HepG2 (cell line): ENCODE measurements around the gene AGXT. TPM values are rescaled to one million over a fixed set of nuclear protein-coding genes. Genes with fewer than 3 reads are reported as not detected.
A peak's percentile ranks its signal among the peaks of the same experiment; 100 is the strongest.

ENCODE experiments used
- BCL6 ChIP-seq: IDR thresholded peaks from 2 replicates; pipeline ENCODE4 v1.6.1; 2016; ENCODE audit warnings: missing genetic modification reagents, missing compliant biosample characterization
- CEBPG ChIP-seq: IDR thresholded peaks from 2 replicates; pipeline ENCODE4 v1.6.1; 2016
- ETV5 ChIP-seq: IDR thresholded peaks from 2 replicates; pipeline ENCODE4 v1.6.1; 2018; ENCODE audit warnings: missing biosample characterization, missing genetic modification reagents, inconsistent platforms, borderline replicate concordance
- HDAC2 ChIP-seq: sonication (generic); formaldehyde crosslinking; IDR thresholded peaks from 2 replicates; pipeline ENCODE4 v1.4.0; 2020; ENCODE audit warnings: missing genetic modification reagents
- LCORL ChIP-seq, 2 experiments: fragments of 450-650 bp in 1 of 2; sonication (generic) in 1 of 2; formaldehyde crosslinking in 1 of 2; IDR thresholded peaks; 2 replicates each; pipeline versions ENCODE4 v1.5.0 to v1.6.1; 2017 to 2020; ENCODE audit warnings: antibody characterized with exemption in 1 of 2, missing genetic modification reagents in 1 of 2
- MAFK ChIP-seq, 2 experiments: IDR thresholded peaks in 1 of 2; conservative IDR thresholded peaks in 1 of 2; 2 replicates each; pipeline ENCODE4 v1.6.1; 2011; ENCODE audit warnings: improper control_type of control experiment in 2 of 2, low read length in 2 of 2
- NFATC3 ChIP-seq: sonication (generic); formaldehyde crosslinking; IDR thresholded peaks from 2 replicates; pipeline ENCODE4 v1.5.1; 2020; ENCODE audit warnings: mild to moderate bottlenecking, missing genetic modification reagents
- RARA ChIP-seq: IDR thresholded peaks from 2 replicates; pipeline ENCODE4 v1.6.1; 2016; ENCODE audit warnings: missing genetic modification reagents, missing compliant biosample characterization
- RBAK ChIP-seq: sonication (generic); formaldehyde crosslinking; IDR thresholded peaks from 2 replicates; pipeline ENCODE4 v1.5.1; 2020; ENCODE audit warnings: mild to moderate bottlenecking, missing genetic modification reagents
- RXRB ChIP-seq: IDR thresholded peaks from 2 replicates; pipeline ENCODE4 v1.6.1; 2016; ENCODE audit warnings: borderline replicate concordance, missing genetic modification reagents, missing compliant biosample characterization
- SNAI1 ChIP-seq: sonication (generic); formaldehyde crosslinking; IDR thresholded peaks from 2 replicates; pipeline ENCODE4 v1.5.0; 2020; ENCODE audit warnings: mild to moderate bottlenecking, missing genetic modification reagents, borderline replicate concordance
- ZNF143 ChIP-seq: sonication (generic); formaldehyde crosslinking; IDR thresholded peaks from 2 replicates; pipeline ENCODE4 v1.4.0; 2020; ENCODE audit warnings: missing genetic modification reagents
- ZNF292 ChIP-seq: sonication (generic); formaldehyde crosslinking; IDR thresholded peaks from 2 replicates; pipeline ENCODE4 v1.8.1; 2022; ENCODE audit warnings: mild to moderate bottlenecking, low read depth, missing genetic modification reagents, borderline replicate concordance
- ZNF350 ChIP-seq: sonication (generic); formaldehyde crosslinking; IDR thresholded peaks from 2 replicates; pipeline ENCODE4 v1.4.0; 2020; ENCODE audit warnings: mild to moderate bottlenecking, low read depth, missing genetic modification reagents, borderline replicate concordance
- ZNF709 ChIP-seq: sonication (generic); formaldehyde crosslinking; IDR thresholded peaks from 2 replicates; pipeline ENCODE4 v1.5.0; 2020; ENCODE audit warnings: mild to moderate bottlenecking, missing genetic modification reagents
- ZNF780A ChIP-seq: sonication (generic); formaldehyde crosslinking; IDR thresholded peaks from 2 replicates; pipeline ENCODE4 v1.8.0; 2022; ENCODE audit warnings: mild to moderate bottlenecking, missing genetic modification reagents, moderate library complexity
- polyA plus RNA-seq, 8 experiments: library from polyadenylated mRNA; depleted of rRNA in 3 of 8; stranded (reverse) in 7 of 8; unstranded in 1 of 8; fragments of >200 nt; fragmentation: Illumina TruSeq in 4 of 8; extraction: Trizol in 4 of 8; gene quantifications; 2 replicates each; pipeline versions ENCODE4 v1.2.1 to v1.2.3, GENCODE V29; 2011 to 2016; ENCODE audit warnings: low read depth in 4 of 8, missing spikeins in 1 of 8, mixed read lengths in 1 of 8; ENCODE audit not compliant: insufficient read depth in 1 of 8
- total RNA-seq, 5 experiments: library from RNA; depleted of rRNA; stranded (reverse); fragments of >200 nt; fragmentation: Illumina TruSeq; extraction: Trizol; gene quantifications; 2 replicates each; pipeline ENCODE4 v1.2.3, GENCODE V29; 2016; ENCODE audit warnings: low read depth in 1 of 5
- TF ChIP-seq, protein P1 (sequence below): sonication (generic); formaldehyde crosslinking; IDR thresholded peaks from 2 replicates; pipeline ENCODE4 v1.5.0; 2020; ENCODE audit warnings: missing genetic modification reagents, mild to moderate bottlenecking, borderline replicate concordance
- TF ChIP-seq, protein P2 (sequence below): sonication (generic); formaldehyde crosslinking; IDR thresholded peaks from 2 replicates; pipeline ENCODE4 v1.5.1; 2020; ENCODE audit warnings: missing genetic modification reagents, mild to moderate bottlenecking, borderline replicate concordance
- TF ChIP-seq, protein P3 (sequence below): sonication (generic); formaldehyde crosslinking; IDR thresholded peaks from 2 replicates; pipeline ENCODE4 v1.8.0; 2022; ENCODE audit warnings: mild to moderate bottlenecking, missing genetic modification reagents
- TF ChIP-seq, protein P4 (sequence below): sonication (generic); formaldehyde crosslinking; IDR thresholded peaks from 2 replicates; pipeline ENCODE4 v1.5.1; 2020; ENCODE audit warnings: missing genetic modification reagents, mild to moderate bottlenecking, borderline replicate concordance
- TF ChIP-seq, protein P5 (sequence below): IDR thresholded peaks from 2 replicates; pipeline ENCODE4 v1.6.1; 2012; ENCODE audit warnings: low read depth, low read length, improper control_type of control experiment

Gene AGXT
- total and polyA plus RNA-seq, 2 of the 13 experiments (the other 11 are each of a cell fraction or from before 2014, with no cell fraction given), result 41.9 to 96.1 TPM

DNA sequence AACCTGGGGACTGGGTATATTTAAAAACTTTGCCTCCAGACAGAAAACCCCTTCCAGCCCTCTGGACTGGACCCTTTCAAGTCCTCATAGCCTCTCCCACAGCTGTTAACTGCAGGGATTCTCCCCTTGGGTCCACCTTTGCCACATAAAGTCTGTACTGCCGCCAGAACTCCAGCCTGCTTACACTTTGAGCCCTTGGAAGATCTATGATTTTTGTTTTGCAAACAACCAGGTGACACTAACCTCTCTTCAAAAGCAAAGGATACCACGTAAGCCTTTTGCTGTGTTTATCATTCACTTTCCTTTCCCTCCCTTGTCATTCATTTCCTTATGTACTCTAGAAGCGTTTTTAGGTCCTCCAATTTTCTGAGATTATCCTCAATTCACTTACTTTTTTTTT, 4.1 kb upstream of the AGXT start (continued):
- TF ChIP-seq, protein P1, sequence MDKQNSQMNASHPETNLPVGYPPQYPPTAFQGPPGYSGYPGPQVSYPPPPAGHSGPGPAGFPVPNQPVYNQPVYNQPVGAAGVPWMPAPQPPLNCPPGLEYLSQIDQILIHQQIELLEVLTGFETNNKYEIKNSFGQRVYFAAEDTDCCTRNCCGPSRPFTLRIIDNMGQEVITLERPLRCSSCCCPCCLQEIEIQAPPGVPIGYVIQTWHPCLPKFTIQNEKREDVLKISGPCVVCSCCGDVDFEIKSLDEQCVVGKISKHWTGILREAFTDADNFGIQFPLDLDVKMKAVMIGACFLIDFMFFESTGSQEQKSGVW (CRISPR knock-in tag), result no peak
- TF ChIP-seq ZNF780A (CRISPR knock-in tag), result no peak
- TF ChIP-seq, protein P2, sequence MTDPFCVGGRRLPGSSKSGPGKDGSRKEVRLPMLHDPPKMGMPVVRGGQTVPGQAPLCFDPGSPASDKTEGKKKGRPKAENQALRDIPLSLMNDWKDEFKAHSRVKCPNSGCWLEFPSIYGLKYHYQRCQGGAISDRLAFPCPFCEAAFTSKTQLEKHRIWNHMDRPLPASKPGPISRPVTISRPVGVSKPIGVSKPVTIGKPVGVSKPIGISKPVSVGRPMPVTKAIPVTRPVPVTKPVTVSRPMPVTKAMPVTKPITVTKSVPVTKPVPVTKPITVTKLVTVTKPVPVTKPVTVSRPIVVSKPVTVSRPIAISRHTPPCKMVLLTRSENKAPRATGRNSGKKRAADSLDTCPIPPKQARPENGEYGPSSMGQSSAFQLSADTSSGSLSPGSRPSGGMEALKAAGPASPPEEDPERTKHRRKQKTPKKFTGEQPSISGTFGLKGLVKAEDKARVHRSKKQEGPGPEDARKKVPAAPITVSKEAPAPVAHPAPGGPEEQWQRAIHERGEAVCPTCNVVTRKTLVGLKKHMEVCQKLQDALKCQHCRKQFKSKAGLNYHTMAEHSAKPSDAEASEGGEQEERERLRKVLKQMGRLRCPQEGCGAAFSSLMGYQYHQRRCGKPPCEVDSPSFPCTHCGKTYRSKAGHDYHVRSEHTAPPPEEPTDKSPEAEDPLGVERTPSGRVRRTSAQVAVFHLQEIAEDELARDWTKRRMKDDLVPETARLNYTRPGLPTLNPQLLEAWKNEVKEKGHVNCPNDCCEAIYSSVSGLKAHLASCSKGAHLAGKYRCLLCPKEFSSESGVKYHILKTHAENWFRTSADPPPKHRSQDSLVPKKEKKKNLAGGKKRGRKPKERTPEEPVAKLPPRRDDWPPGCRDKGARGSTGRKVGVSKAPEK, result no peak
- no peak for TF ChIP-seq NFATC3 (CRISPR knock-in tag)
- TF ChIP-seq CEBPG, result peak; percentile 47; the same call in 1 of the 2 replicates
- TF ChIP-seq ETV5 (CRISPR knock-in tag), result peak; percentile 52; the same call in 1 of the 2 replicates
- TF ChIP-seq RBAK (CRISPR knock-in tag), result no peak
- peak; percentile 77 for TF ChIP-seq HDAC2 (CRISPR knock-in tag)
- no peak for TF ChIP-seq ZNF143
- peak; percentile 20; the same call in 1 of the 2 replicates for TF ChIP-seq ZNF292 (CRISPR knock-in tag)
- no peak for TF ChIP-seq ZNF350 (CRISPR knock-in tag)
- TF ChIP-seq SNAI1 (CRISPR knock-in tag), result 0 out of 2 replicates have a peak, but pooled peaks have one; percentile 0
- TF ChIP-seq RXRB, result peak; percentile 87
- TF ChIP-seq, protein P3, sequence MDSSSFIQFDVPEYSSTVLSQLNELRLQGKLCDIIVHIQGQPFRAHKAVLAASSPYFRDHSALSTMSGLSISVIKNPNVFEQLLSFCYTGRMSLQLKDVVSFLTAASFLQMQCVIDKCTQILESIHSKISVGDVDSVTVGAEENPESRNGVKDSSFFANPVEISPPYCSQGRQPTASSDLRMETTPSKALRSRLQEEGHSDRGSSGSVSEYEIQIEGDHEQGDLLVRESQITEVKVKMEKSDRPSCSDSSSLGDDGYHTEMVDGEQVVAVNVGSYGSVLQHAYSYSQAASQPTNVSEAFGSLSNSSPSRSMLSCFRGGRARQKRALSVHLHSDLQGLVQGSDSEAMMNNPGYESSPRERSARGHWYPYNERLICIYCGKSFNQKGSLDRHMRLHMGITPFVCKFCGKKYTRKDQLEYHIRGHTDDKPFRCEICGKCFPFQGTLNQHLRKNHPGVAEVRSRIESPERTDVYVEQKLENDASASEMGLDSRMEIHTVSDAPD (CRISPR knock-in tag), result no peak
- no peak for TF ChIP-seq ZNF709
- no peak for TF ChIP-seq LCORL (IDR thresholded peaks at IDR 0.05)
- TF ChIP-seq LCORL (CRISPR knock-in tag; IDR thresholded peaks at IDR 0.05), result peak; percentile 86
- TF ChIP-seq, protein P4, sequence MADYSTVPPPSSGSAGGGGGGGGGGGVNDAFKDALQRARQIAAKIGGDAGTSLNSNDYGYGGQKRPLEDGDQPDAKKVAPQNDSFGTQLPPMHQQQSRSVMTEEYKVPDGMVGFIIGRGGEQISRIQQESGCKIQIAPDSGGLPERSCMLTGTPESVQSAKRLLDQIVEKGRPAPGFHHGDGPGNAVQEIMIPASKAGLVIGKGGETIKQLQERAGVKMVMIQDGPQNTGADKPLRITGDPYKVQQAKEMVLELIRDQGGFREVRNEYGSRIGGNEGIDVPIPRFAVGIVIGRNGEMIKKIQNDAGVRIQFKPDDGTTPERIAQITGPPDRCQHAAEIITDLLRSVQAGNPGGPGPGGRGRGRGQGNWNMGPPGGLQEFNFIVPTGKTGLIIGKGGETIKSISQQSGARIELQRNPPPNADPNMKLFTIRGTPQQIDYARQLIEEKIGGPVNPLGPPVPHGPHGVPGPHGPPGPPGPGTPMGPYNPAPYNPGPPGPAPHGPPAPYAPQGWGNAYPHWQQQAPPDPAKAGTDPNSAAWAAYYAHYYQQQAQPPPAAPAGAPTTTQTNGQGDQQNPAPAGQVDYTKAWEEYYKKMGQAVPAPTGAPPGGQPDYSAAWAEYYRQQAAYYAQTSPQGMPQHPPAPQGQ, result no peak
- TF ChIP-seq MAFK (conservative IDR thresholded peaks at IDR 0.05 in 1 of 2, IDR thresholded peaks at IDR 0.05 in 1 of 2; ENCODE audit: low read length in 2 of 2), result 0 out of 4 replicates have a peak, but pooled peaks of 1 of the 2 experiments have one; percentile 9
- TF ChIP-seq, protein P5, sequence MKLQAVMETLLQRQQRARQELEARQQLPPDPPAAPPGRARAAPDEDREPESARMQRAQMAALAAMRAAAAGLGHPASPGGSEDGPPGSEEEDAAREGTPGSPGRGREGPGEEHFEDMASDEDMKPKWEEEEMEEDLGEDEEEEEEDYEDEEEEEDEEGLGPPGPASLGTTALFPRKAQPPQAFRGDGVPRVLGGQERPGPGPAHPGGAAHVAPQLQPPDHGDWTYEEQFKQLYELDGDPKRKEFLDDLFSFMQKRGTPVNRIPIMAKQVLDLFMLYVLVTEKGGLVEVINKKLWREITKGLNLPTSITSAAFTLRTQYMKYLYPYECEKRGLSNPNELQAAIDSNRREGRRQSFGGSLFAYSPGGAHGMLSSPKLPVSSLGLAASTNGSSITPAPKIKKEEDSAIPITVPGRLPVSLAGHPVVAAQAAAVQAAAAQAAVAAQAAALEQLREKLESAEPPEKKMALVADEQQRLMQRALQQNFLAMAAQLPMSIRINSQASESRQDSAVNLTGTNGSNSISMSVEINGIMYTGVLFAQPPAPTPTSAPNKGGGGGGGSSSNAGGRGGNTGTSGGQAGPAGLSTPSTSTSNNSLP, result 0 out of 2 replicates have a peak, but pooled peaks have one; percentile 36
- TF ChIP-seq BCL6, result peak; percentile 61
- TF ChIP-seq RARA (CRISPR knock-in tag), result peak; percentile 83
